Activated CD4-positive, alpha-beta T cell treated with anti-CD3 and anti-CD28 coated beads, Interleukin-2, Interleukin-4, amounts not matched to agents 100 ng/mL and 50 ng/mL, durations not matched to agents 16 hours and 8 hours (primary cell): ENCODE measurements around the gene ZNF207.
"Not testable (repeated sequence)": the region's sequence is repeated elsewhere in the genome, so short reads cannot be mapped to it uniquely, and the experiment has no call there.

Experiments used
- DNase-seq: peaks from one replicate; pipeline ENCODE4 v3.0.0-alpha.2; 2020; ENCODE audit warnings: low spot score

The ZNF207 gene

DNA sequence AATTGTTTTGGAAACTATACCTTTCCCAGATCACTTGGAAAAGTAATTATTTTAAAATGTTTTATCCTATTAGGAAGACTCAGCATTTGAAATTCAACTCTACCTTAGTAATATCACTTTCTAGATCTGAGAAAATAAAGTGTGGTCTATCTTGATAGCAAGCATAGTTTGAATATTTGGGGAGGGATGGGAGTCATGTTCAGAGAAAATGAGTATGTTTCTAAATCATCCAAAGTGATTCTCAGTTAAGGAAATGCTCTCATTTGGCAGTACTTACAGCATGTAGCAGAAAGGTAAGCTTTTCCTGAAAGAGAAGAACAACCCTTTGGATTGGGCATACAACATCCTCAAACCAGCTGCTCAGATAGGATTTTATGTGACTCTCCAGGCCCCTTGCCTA lies 14.9 kb upstream of the ZNF207 start:
- DNase-seq, result no peak

DNA sequence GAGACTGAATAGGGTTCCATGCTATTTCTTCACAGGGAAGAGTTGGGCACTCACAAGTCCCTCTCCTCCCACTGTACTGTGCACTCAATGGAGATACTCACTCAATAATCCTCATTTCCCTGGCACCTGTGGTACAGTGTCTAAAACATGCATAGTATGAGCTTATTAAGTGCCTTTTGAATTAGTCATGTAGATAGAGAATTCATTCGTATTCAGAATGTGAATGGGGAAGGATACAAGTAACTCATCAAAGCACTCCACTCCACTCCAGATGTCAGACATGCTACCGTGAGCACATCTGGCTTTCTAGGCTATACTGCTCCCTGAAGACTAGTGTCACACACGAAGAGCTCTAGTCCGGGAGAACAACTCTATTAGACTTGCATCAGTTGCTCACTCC lies 14.3 kb upstream of the ZNF207 start:
- no peak for DNase-seq

DNA sequence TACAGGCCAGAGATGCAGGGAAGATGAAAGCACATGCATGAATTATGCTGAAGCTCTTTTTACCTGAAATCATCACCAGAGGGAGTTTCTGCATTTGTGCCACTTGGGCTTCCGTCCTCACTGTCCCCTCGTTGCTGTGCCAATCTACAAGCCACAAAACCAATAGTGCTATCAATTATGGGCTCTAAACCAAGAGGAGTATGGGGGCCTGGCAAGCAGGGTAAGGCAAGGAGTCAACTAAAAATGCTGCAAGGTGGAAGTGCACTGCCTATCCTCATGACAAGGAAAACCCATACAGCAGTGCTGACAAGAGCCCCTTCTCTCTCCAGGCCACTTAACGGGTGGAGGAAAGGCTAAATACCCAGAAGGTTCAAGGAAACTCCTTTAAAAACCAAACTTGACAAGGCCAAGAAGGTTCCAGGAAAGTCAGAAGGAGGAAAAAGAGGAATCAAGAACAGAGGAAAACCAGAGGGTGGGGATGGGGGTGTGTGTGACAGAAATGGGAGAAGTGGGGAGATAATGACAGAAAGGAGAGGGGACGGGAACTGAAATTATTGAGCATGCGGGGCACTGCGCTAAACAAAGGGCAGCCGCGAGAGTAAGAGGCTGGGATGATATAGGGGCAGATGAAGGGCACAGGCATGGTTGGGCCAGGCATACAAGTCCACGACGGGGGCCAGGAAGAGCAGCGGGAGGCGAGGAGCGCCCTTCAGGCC lies 8.7 kb upstream of the ZNF207 start:
- peak; percentile 71 for DNase-seq

GRCh38 chr17:32341857-32342602 lies 7.9 kb upstream of the ZNF207 start, which contains the start of gene C17orf75:
Gene C17orf75, minus strand, starts transcription at chr17:32342173. Its CDS starts 34 bp downstream, at chr17:32342139.
- peak; percentile 85 for DNase-seq

GRCh38 chr17:32342603-32343325 lies 7.2 kb upstream of the ZNF207 start:
- no peak for DNase-seq

DNA sequence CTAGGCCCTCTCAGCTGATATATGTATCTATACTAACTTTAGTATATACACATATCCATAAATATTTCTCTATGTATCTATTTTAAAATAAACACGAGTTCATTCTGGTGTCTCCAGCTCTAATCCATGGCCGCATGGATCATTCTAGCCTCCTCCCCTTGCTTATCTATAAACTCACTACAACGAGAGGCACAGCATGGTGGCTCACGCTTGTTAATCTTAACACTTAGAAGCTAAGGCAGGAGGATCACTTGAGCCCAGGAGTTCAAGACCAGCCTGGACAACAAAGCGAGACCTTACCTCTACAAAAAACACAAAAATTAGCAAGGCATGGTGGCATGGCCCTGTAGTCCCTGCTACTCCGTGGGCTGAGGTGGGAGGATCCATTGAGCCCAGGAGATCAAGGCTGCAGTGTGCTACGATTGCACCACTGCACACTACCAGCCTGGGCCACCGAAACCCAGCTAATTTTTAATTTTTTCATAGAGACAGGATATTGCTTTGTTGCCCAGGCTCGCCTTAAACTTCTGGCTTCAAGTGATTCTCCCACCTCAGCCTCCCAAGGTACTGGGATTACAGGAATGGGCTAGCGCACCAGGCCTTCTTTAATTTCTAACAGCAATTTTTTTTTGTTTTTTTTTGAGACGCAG lies 3.9 kb upstream of the ZNF207 start:
- DNase-seq, result no peak

- no peak for DNase-seq
Observed at GRCh38 chr17:32348483-32348800, 1.5 kb upstream of the ZNF207 start.

- DNase-seq, result no peak
Observed at GRCh38 chr17:32349503-32349853, 479 bp upstream of the ZNF207 start.

DNA sequence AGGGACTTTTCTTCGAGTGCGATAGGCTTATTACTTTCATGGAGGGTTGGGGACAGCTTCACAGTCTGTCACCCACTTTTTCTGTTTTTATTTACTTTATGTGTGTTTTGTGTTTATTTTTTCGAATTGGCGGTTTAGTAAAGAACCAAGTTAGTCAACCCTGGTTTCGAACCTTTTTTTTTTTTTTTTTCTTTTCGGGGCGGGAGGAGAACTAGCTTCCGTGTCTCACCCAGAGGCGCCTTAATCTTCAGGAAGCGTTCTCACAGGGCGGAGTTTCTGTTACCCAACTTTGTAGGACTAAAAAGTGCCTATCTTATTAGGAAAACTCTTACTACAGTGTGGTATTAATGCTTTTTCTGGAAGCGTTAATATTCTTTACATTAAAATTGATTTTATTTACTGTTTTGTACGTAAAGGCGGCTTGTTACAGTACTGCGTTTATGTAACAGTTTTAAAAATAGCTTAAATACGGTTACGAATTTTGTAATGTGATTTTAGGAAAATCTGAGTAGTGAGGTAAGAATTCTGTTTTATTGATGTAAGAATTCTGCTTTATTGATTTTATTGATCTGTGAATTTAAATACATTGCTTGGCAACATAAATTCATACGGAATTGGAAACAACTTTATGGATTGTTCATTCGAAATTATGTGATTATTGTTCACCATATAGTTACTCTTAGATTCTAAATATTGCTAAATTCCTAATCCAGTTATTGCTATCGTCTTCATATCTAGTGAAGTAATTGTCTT lies 885 bp downstream of the ZNF207 start:
- DNase-seq, result peak; percentile 46

DNA sequence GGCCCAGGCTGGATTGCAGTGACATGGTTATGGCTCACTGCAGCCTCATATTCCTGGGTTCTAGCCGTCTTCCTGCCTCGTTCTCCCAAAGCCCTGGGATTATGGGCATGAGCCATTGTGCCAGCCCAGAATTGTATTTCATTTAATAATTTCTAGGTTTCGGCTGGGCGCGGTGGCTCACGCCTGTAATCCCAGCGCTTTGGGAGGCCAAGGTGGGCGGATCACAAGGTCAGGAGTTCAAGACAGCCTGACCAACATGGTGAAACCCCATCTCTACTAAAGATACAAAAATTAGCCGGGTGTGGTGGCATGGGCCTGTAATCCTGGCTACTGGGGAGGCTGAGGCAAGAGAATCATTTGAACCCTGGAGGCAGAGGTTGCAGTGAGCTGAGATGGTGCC lies 2.8 kb downstream of the ZNF207 start:
- DNase-seq, result not testable (repeated sequence)

DNA sequence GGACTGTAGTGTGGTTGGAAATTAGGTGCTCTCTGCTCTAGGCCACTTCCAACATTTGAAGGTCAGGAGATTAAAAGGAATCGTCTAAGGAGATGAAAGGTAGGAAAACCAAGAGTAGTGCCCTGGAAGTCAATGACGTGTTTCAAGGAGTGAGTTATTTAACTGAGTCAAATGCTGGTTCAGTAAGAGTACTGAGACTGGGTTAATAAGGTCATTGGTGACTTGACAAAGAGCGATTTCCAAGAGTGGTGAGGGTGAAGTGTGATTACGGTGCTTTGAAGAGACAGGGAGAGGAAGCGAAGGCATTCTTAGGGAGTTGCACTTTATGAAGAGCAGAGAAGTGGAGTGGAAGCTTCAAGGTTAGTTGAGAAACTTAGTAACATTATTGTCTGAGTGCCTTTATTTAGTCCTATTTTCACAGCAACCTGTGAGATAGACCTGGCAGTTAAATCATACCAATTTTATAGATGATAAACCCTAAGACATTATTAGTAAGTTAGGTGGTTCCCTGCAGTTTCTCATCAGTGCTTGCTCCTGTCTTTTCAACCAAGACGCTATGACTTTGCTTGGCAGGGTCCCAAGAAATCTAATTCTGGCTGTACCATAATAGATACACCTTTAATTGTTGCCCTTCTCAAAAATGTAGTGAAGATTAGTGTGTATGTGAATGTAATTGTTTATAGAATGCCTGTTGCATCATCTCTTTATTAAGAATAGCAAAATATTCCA lies 5.9 kb downstream of the ZNF207 start:
- DNase-seq, result no peak

- no peak for DNase-seq
Observed at GRCh38 chr17:32356378-32356743, 6.4 kb downstream of the ZNF207 start.

- no peak for DNase-seq
Observed at GRCh38 chr17:32356750-32357149, 6.8 kb downstream of the ZNF207 start.

- DNase-seq, result no peak
Observed at GRCh38 chr17:32357615-32358014, 7.7 kb downstream of the ZNF207 start.

- no peak for DNase-seq
Observed at GRCh38 chr17:32361270-32361669, 11.3 kb downstream of the ZNF207 start.

GRCh38 chr17:32370426-32370825 lies 20.5 kb downstream of the ZNF207 start:
- DNase-seq, result no peak

DNA sequence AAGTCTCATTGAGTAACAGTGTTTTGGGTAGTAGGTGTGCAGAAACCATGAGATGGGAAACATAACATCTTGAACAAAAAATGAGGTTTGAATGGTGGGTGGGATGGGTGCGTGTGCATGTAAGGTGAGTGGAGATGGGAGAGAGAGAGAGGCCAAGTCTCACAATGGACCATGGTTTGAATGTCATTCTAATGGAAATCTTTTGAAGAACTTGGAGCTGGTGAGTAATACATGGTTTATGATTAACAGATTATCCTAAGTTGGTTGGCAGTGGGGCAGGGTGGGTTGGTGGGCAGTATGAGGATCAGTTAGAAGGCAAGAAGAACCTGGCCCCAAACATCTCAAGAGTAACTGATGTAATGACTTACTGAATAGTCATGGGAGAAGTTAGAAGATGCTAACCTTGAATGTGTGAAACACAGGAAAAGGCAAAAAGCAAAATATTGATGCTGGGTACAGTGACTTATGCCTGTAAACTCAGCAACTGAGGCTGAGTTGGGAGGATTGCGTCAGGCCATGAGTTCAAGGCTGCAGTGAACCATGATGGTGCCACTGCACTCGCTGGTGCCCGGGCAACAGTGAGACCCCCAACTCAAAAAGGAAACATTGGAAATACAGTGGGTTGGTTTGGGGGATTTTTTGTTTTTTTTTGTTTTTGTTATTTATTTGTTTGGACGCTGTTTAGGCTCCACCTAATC lies 32.7 kb downstream of the ZNF207 start:
- DNase-seq, result no peak

- no peak for DNase-seq
Observed at GRCh38 chr17:32383926-32384434, 34.0 kb downstream of the ZNF207 start.

DNA sequence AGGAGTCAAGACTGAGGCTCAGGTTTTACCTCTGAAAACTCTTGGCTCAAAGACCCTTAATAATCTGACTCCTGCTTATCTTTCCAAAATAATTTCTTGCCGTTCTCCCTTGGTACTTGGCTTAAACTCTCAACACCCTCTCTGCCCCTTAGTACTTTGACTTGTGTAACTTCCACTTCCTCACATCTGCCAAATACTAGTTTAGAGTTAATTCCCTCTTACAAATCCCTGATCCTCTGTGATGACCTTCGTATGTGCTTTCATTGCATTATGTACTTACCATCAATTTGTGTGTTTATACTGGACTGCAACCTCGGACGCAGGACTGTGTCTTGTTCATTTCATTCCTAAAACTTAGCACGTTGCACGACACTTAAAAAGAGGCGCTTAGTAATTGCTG lies 35.2 kb downstream of the ZNF207 start:
- no peak for DNase-seq

- DNase-seq, result no peak
Observed at GRCh38 chr17:32385971-32386370, 36.0 kb downstream of the ZNF207 start.
